Heart right ventricle (tissue), 16 donors: Measurements from ENCODE around the gene SLC4A1AP. TPM values are rescaled to one million over a fixed set of nuclear protein-coding genes. Genes with fewer than 3 reads are reported as not detected.
A peak's percentile ranks its signal among the peaks of the same experiment; 100 is the strongest.

Source experiments
- ATAC-seq, 8 donors: fragments of 200-7000 bp; cut with Tn5 transposase; one replicate each; pipeline ENCODE4 v1.9.1; 2020; ENCODE audit warnings: mild to moderate bottlenecking in 8 of 8, moderate library complexity in 8 of 8, moderate number of reproducible peaks in 1 of 8
- DNase-seq, 2 donors: peaks; one replicate each; pipeline ENCODE4 v3.0.0-alpha.2; 2020
- H3K27ac ChIP-seq, 10 donors: fragments of 200-600 bp; sonication (generic) in 2 of 10; one replicate each; pipeline versions ENCODE4 v1.5.0 to v1.8.0; 2020 to 2022; ENCODE audit warnings: mild to moderate bottlenecking in 3 of 10
- H3K27me3 ChIP-seq, 7 donors: fragments of 200-600 bp; one replicate each; pipeline ENCODE4 v1.8.0; 2021 to 2022; ENCODE audit warnings: mild to moderate bottlenecking in 2 of 7
- H3K36me3 ChIP-seq, 9 donors: fragments of 200-600 bp; sonication (generic) in 1 of 9; one replicate each; pipeline versions ENCODE4 v1.5.0 to v1.8.0; 2020 to 2022; ENCODE audit warnings: mild to moderate bottlenecking in 2 of 9
- H3K4me1 ChIP-seq, 9 donors: fragments of 200-600 bp; sonication (generic) in 1 of 9; one replicate each; pipeline versions ENCODE4 v1.5.0 to v1.8.0; 2020 to 2022; ENCODE audit warnings: mild to moderate bottlenecking in 4 of 9
- H3K4me3 ChIP-seq, 10 donors: fragments of 200-600 bp; sonication (generic) in 2 of 10; one replicate each; pipeline versions ENCODE4 v1.5.0 to v1.8.0; 2020 to 2022; ENCODE audit warnings: mild to moderate bottlenecking in 7 of 10, moderate library complexity in 2 of 10
- H3K9me3 ChIP-seq, 11 donors: fragments of 200-600 bp in 10 of 11; sonication (generic) in 2 of 11; one replicate each; pipeline versions ENCODE4 v1.5.0 to v1.8.0; 2013 to 2022; ENCODE audit warnings: mild to moderate bottlenecking in 2 of 11, control low read depth in 1 of 11, moderate library complexity in 1 of 11
- CTCF ChIP-seq, 9 donors: fragments of 200-600 bp; sonication (generic) in 2 of 9; IDR thresholded peaks; one replicate each; pipeline versions ENCODE4 v1.5.0 to v1.8.0; 2021 to 2022; ENCODE audit warnings: antibody characterized with exemption in 9 of 9, mild to moderate bottlenecking in 5 of 9, moderate library complexity in 1 of 9
- WGBS, 2 donors: extraction: QIAGEN DNeasy Blood & Tissue Kit; methylation state at CpG; one replicate each; pipeline ENCODE4 v1.1.7; 2013; ENCODE audit warnings: inconsistent platforms in 1 of 2; 5-methylcytosine and 5-hydroxymethylcytosine counted together
- intact Hi-C, 10 donors: fragments of 100-400 bp; cut with DNase I; formaldehyde crosslinking; loops; one replicate each; pipeline versions ENCODE4 v1.11.1 to v1.14.2; 2022
- long read RNA-seq, 3 donors: library from polyadenylated mRNA; unstranded; transcript quantifications; one replicate each; pipeline ENCODE4 v2.0.0, GENCODE V29; 2020 to 2021
- polyA plus RNA-seq, 2 donors: library from polyadenylated mRNA; stranded (reverse); fragments of 200-250 nt; gene quantifications; one replicate each; pipeline ENCODE4 v1.2.3, GENCODE V29; 2013
- total RNA-seq, 10 donors: library from RNA; stranded (reverse); fragmentation: NEBNext Ultra II Directional in 3 of 10; extraction: Animal tissue kit (Norgen Biotek cat#: 25700) in 3 of 10; gene quantifications; one replicate each; pipeline versions ENCODE4 v1.2.1 to v1.2.4, GENCODE V29; 2021 to 2023
- donor health status: Arrhythmogenic right ventricular cardiomyopathy.
- donor health status: ischemic (EF 13 %, LVEDD 7.1; RV severe dilation, severe dysfunction).
- donor health status: healthy with polysubstance abuse.
- donor health status: DM: no; HTN: yes; CAD: no.
- donor health status: DM: no; HTN: no; CAD: no.
- donor health status: ischemic (EF 25% LVEDD 6.9; RV normal size, moderate dysfunction).
- donor health status: ischemic (EF 25% LVEDD 5.7; RV mildly dilated, moderate dysfunction).
- donor health status: healthy.
- donor health status: DM: yes; HTN: yes; CAD: no.
- donor health status: Ischemic cardiomyopathy.
- donor health status: ischemic (EF 35%, LVEDD 5.7; RV mildly dilated, moderate dysfunction).
- donor health status: nonischemic (EF 11% LVEDD 7.7; RV severe dilation, severe dysfunction).
- donor health status: DM: yes; HTN: yes; CAD: no.
- donor health status: PGD.
- donor health status: ischemic (EF 29% LVEDD 5.4; RV normal size, mild dysfunction).
- donor health status: nonischemic (EF 23%, LVEDD 6.1; RV moderate dilation, normal function).

SLC4A1AP gene, protein sequence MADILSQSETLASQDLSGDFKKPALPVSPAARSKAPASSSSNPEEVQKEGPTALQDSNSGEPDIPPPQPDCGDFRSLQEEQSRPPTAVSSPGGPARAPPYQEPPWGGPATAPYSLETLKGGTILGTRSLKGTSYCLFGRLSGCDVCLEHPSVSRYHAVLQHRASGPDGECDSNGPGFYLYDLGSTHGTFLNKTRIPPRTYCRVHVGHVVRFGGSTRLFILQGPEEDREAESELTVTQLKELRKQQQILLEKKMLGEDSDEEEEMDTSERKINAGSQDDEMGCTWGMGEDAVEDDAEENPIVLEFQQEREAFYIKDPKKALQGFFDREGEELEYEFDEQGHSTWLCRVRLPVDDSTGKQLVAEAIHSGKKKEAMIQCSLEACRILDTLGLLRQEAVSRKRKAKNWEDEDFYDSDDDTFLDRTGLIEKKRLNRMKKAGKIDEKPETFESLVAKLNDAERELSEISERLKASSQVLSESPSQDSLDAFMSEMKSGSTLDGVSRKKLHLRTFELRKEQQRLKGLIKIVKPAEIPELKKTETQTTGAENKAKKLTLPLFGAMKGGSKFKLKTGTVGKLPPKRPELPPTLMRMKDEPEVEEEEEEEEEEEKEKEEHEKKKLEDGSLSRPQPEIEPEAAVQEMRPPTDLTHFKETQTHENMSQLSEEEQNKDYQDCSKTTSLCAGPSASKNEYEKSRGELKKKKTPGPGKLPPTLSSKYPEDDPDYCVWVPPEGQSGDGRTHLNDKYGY
- total RNA-seq (10 to 100 TPM; 19.1 to 28.7 (median 22.5) TPM), polyA plus RNA-seq (10 to 100 TPM; 11.0 to 20.8 TPM)
- long read RNA-seq, donor 1, transcript SLC4A1AP-201 (14 exons, 2,959 nt), result major isoform, 24 of 55 reads
- long read RNA-seq, donor 1, partial matches to known transcripts, result 27 of 55 reads
- long read RNA-seq, donor 1, other reads (novel, unspliced or antisense), result 4 of 55 reads
- long read RNA-seq, donor 2, transcript SLC4A1AP-201 (14 exons, 2,959 nt), result major isoform, 31 of 65 reads
- long read RNA-seq, donor 2, partial matches to known transcripts, result 34 of 65 reads
- long read RNA-seq, donor 2, other reads (novel, unspliced or antisense), result 0 of 65 reads
- long read RNA-seq, donor 3, transcript SLC4A1AP-201 (14 exons, 2,959 nt), result major isoform, 35 of 83 reads
- long read RNA-seq, donor 3, partial matches to known transcripts, result 45 of 83 reads
- long read RNA-seq, donor 3, other reads (novel, unspliced or antisense), result 3 of 83 reads

DNA sequence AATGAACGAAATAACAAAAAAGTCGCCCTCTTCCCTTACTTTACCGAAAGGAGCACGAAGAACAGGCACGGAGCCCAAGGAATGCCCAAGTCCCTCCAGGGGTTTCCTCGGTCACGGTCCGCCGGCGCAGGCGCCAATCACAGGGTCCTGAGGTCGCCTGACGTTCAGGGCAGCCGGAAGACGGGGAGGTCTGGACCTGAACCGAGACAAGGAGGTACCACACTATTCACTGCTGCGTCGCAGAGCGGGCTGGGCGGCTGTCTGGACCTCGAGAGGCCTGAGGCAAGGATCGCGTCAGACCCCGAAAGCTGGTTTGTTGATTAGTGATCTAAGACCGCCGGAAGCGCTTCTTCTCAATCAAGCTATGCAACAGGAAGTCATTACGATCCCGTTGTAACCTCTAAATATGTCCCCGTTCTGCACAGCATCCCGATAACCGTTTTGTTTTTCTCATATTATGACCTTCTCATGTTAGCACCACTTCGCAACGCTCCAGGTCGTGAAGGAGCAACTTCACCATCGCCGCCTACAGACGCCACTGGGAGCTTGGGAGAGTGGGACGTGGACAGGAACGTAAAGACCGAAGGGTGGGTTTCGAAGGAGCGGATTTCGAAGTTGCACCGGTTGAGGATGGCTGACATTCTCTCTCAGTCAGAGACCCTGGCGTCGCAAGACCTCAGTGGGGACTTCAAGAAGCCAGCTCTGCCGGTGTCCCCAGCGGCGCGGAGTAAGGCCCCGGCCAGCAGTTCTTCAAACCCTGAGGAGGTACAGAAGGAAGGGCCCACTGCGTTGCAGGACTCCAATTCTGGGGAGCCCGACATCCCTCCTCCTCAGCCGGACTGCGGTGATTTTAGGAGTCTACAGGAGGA is at the start of gene SLC4A1AP, which contains the start of gene SUPT7L:
SLC4A1AP (plus strand) TSS at position 605 of the 869 bp plus-strand sequence; CDS start at position 631, 26 bp downstream.
SUPT7L (minus strand) TSS at position 330 of the 869 bp plus-strand sequence. CDS start 1,422 bp downstream, outside the sequence.
- peak within 1 kb of the TSS; percentile 77 to 98 (median 92) for H3K27ac ChIP-seq
- TF ChIP-seq CTCF (IDR thresholded peaks at IDR 0.05), result peak in 2 of 9 donors; percentile 2 to 14
- peaks cover 0 to 71% (median 50%) of the 10 kb centered on the region in 9 donors for H3K36me3 ChIP-seq
- no peaks in the 10 kb centered on the region for H3K27me3 ChIP-seq
- DNase-seq (peak; percentile 73 to 75), ATAC-seq (peak; percentile 90 to 94 (median 92))
- no peaks in the 10 kb centered on the region for H3K9me3 ChIP-seq
- intact Hi-C loops, result no loop called here
- peak within 1 kb of the TSS; percentile 80 to 98 (median 89) for H3K4me3 ChIP-seq
- peaks cover 0 to 49% (median 31%) of the 10 kb centered on the region in 9 donors for H3K4me1 ChIP-seq
- WGBS, 2 donors, result 0% methylated on average over 56 of the region's 56 CpGs

GRCh38 chr2:27613985-27614384 is 49.7 kb upstream of the SLC4A1AP start:
- no peaks in the 10 kb centered on the region for H3K9me3 ChIP-seq
- no peaks in the 10 kb centered on the region for H3K27me3 ChIP-seq
- WGBS, 2 donors, result 97 to 99% methylated on average over 2 of the region's 2 CpGs
- no peak for TF ChIP-seq CTCF (IDR thresholded peaks at IDR 0.05)
- H3K4me3 ChIP-seq, result no peak overlapping the region
- no peaks in the 10 kb centered on the region for H3K4me1 ChIP-seq
- no peak overlapping the region for H3K27ac ChIP-seq
- ATAC-seq, result no peak
- no peak for DNase-seq
- H3K36me3 ChIP-seq, result peaks cover 0 to 98% (median 48%) of the 10 kb centered on the region in 9 donors
- intact Hi-C loops, result no loop called here

GRCh38 chr2:27615316-27615715 is 48.4 kb upstream of the SLC4A1AP start:
- peaks cover 0 to 98% (median 56%) of the 10 kb centered on the region in 9 donors for H3K36me3 ChIP-seq
- no peak for TF ChIP-seq CTCF (IDR thresholded peaks at IDR 0.05)

More at GRCh38 chr2:27615316-27615715, 48.4 kb upstream of the SLC4A1AP start:
- H3K27me3 ChIP-seq, result no peaks in the 10 kb centered on the region
- no peaks in the 10 kb centered on the region for H3K4me1 ChIP-seq
- H3K9me3 ChIP-seq, result no peaks in the 10 kb centered on the region
- WGBS, 2 donors, result 95 to 96% methylated on average over 3 of the region's 3 CpGs
- ATAC-seq (no peak), DNase-seq (no peak)
- intact Hi-C loops, result no loop called here
- no peak overlapping the region for H3K4me3 ChIP-seq
- no peak overlapping the region for H3K27ac ChIP-seq
